HCT116 (cell line): ENCODE data around the gene AP4S1. TPM values are rescaled to one million over a fixed set of nuclear protein-coding genes. Genes with fewer than 3 reads are reported as not detected.

Experiments used
- ATAC-seq: fragments of 200-7000 bp; cut with Tn5 transposase; 2 replicates; pipeline ENCODE4 v1.9.1; 2020; ENCODE audit warnings: mild to moderate bottlenecking, moderate library complexity
- BruUV-seq: library from RNA; stranded (reverse); fragments of 400-500 nt; replicated peaks from 2 replicates; lab custom pipeline; 2021; lab: Mats Ljungman, UMichigan
- CTCF ChIA-PET: fragments of 300-600 bp; sonication (Branson Sonifier 250); formaldehyde crosslinking; loops from one replicate; lab custom pipeline; 2021; ENCODE audit warnings: antibody characterized with exemption; lab: Charles Lee
- POLR2A ChIA-PET: fragments of 300-600, 350-600 bp; sonication (Branson Sonifier 250); formaldehyde crosslinking; loops from one replicate; lab custom pipeline; 2021; ENCODE audit warnings: antibody characterized with exemption; lab: Charles Lee
- RAD21 ChIA-PET, 2 experiments: fragments of 300-600 bp; sonication (Branson Sonifier 250); formaldehyde crosslinking; loops; one replicate each; lab custom pipeline; 2023; ENCODE audit warnings: low total read pairs in 2 of 2; ENCODE audit not compliant: uncharacterized antibody in 2 of 2, unreplicated experiment in 2 of 2, low non-redundant PET in 1 of 2; lab: Charles Lee
- DNase-seq: peaks from one replicate; pipeline ENCODE4 v3.0.0-alpha.2; 2010; ENCODE audit warnings: low read depth, low spot score
- H2AFZ ChIP-seq: fragments of 200-600 bp; shearing (Covaris generic), sonication (generic); 2 replicates; pipeline ENCODE4 v1.6.1; 2017; ENCODE audit warnings: low read depth, mixed run types, mixed read lengths, antibody characterized with exemption, low read length; ENCODE audit not compliant: poor library complexity, severe bottlenecking
- H3K27ac ChIP-seq: 2 replicates; pipeline ENCODE4 v1.5.1; 2012; ENCODE audit warnings: low read depth, low read length
- H3K27me3 ChIP-seq: fragments of 200-600 bp; sonication (generic); 2 replicates; pipeline ENCODE4 v1.6.1; 2016; ENCODE audit warnings: mixed run types, low read length, mixed read lengths; ENCODE audit not compliant: insufficient read depth
- H3K36me3 ChIP-seq, 2 experiments: fragments of 200-500 bp in 1 of 2; fragments of 200-600 bp in 1 of 2; sonication (Bioruptor generic) in 1 of 2; sonication (generic) in 1 of 2; 2 replicates each; pipeline versions ENCODE4 v1.5.1 to v1.6.1; 2014 to 2016; ENCODE audit warnings: low read length in 2 of 2, inconsistent platforms in 1 of 2, mixed read lengths in 1 of 2, mixed run types in 1 of 2; ENCODE audit not compliant: insufficient read depth in 2 of 2, control insufficient read depth in 1 of 2
- H3K4me1 ChIP-seq, 2 experiments: fragments of 200-600 bp in 1 of 2; sonication (generic) in 1 of 2; 2 replicates each; pipeline versions ENCODE4 v1.5.1 to v1.6.1; 2012 to 2017; ENCODE audit warnings: low read length in 2 of 2, inconsistent platforms in 1 of 2, mild to moderate bottlenecking in 1 of 2, mixed read lengths in 1 of 2, mixed run types in 1 of 2, moderate library complexity in 1 of 2; ENCODE audit not compliant: insufficient read depth in 2 of 2, control insufficient read depth in 1 of 2
- H3K4me2 ChIP-seq: fragments of 200-600 bp; sonication (generic); 2 replicates; pipeline ENCODE4 v1.6.1; 2017; ENCODE audit warnings: mixed run types, low read length, mixed read lengths
- H3K4me3 ChIP-seq, 2 experiments: fragments of 200-600 bp in 1 of 2; sonication (generic) in 1 of 2; replicated peaks in 1 of 2; 2 replicates each; pipeline ENCODE4 v1.5.1; 2011 to 2016; ENCODE audit warnings: low read length in 2 of 2, control low read depth in 1 of 2, low read depth in 1 of 2, mild to moderate bottlenecking in 1 of 2, mixed read lengths in 1 of 2, mixed run types in 1 of 2
- H3K79me2 ChIP-seq: fragments of 200-600 bp; sonication (generic); 2 replicates; pipeline ENCODE4 v1.6.1; 2017; ENCODE audit warnings: mild to moderate bottlenecking, mixed run types, low read length, moderate library complexity, mixed read lengths; ENCODE audit not compliant: insufficient read depth
- H3K9ac ChIP-seq: fragments of 200-600 bp; sonication (generic); 2 replicates; pipeline ENCODE4 v1.6.1; 2016; ENCODE audit warnings: low read length, mixed read lengths
- H3K9me2 ChIP-seq: fragments of 200-600 bp; sonication (generic), shearing (Covaris generic); 2 replicates; pipeline ENCODE4 v1.6.1; 2017; ENCODE audit warnings: mixed run types, mild to moderate bottlenecking, moderate library complexity; ENCODE audit not compliant: insufficient read depth
- H3K9me3 ChIP-seq, 2 experiments: fragments of 200-500 bp in 1 of 2; fragments of 200-600 bp in 1 of 2; sonication (Bioruptor generic) in 1 of 2; sonication (generic) in 1 of 2; 2 replicates each; pipeline ENCODE4 v1.6.1; 2014 to 2017; ENCODE audit warnings: low read length in 2 of 2, mixed read lengths in 2 of 2, inconsistent platforms in 1 of 2, low read depth in 1 of 2, mild to moderate bottlenecking in 1 of 2, mixed run types in 1 of 2, moderate library complexity in 1 of 2; ENCODE audit not compliant: control insufficient read depth in 1 of 2, insufficient read depth in 1 of 2
- H4K20me1 ChIP-seq: fragments of 200-600 bp; sonication (generic), shearing (Covaris generic); 2 replicates; pipeline ENCODE4 v1.6.1; 2017; ENCODE audit warnings: mixed run types, mild to moderate bottlenecking, moderate library complexity; ENCODE audit not compliant: insufficient read depth
- CBX3 ChIP-seq: IDR thresholded peaks from 2 replicates; pipeline ENCODE4 v1.6.1; 2012; ENCODE audit warnings: low read depth
- CEBPB ChIP-seq: IDR thresholded peaks from 2 replicates; pipeline ENCODE4 v1.6.1; 2012; ENCODE audit warnings: low read depth
- EGR1 ChIP-seq: IDR thresholded peaks from 2 replicates; pipeline ENCODE4 v1.6.1; 2012; ENCODE audit warnings: low read depth
- ELF1 ChIP-seq: IDR thresholded peaks from 2 replicates; pipeline ENCODE4 v1.6.1; 2012; ENCODE audit warnings: low read depth, borderline replicate concordance
- EZH2phosphoT487 ChIP-seq: fragments of 200-600 bp; IDR thresholded peaks from 2 replicates; pipeline ENCODE4 v1.6.1; 2018; ENCODE audit warnings: antibody characterized with exemption, borderline replicate concordance
- FOSL1 ChIP-seq: IDR thresholded peaks from 2 replicates; pipeline ENCODE4 v1.6.1; 2012; ENCODE audit warnings: low read depth
- JUND ChIP-seq: IDR thresholded peaks from 2 replicates; pipeline ENCODE4 v1.6.1; 2012
- POLR2A ChIP-seq: IDR thresholded peaks from 2 replicates; pipeline ENCODE4 v1.7.0; 2011; ENCODE audit warnings: borderline replicate concordance; ENCODE audit not compliant: insufficient read depth, insufficient read length; ENCODE audit errors: extremely low read depth
- POLR2AphosphoS5 ChIP-seq: IDR thresholded peaks from 2 replicates; pipeline ENCODE4 v1.6.1; 2011; ENCODE audit warnings: mild to moderate bottlenecking, low read depth, low read length, moderate library complexity
- SIN3A ChIP-seq: IDR thresholded peaks from 2 replicates; pipeline ENCODE4 v1.6.1; 2012; ENCODE audit warnings: low read depth
- SP1 ChIP-seq: IDR thresholded peaks from 2 replicates; pipeline ENCODE4 v1.6.1; 2012; ENCODE audit warnings: low read depth
- ZNF274 ChIP-seq: fragments of 200-500 bp; sonication (Bioruptor generic); IDR thresholded peaks from 2 replicates; pipeline ENCODE4 v1.6.1; 2014; ENCODE audit warnings: mild to moderate bottlenecking, low read depth, low read length, inconsistent platforms
- intact Hi-C: fragments of 100-400 bp; cut with micrococcal nuclease; formaldehyde crosslinking; loops from 2 replicates; pipeline ENCODE4 v1.10.0; 2022
- total RNA-seq: library from RNA; stranded (reverse); gene quantifications from one replicate; pipeline ENCODE4 v1.2.1, GENCODE V29; 2021; ENCODE audit not compliant: unreplicated experiment
- TF ChIP-seq, protein P1 (sequence below): IDR thresholded peaks from 2 replicates; pipeline ENCODE4 v1.6.1; 2012
- TF ChIP-seq, protein P2 (sequence below): IDR thresholded peaks from 2 replicates; pipeline ENCODE4 v1.6.1; 2011; ENCODE audit warnings: mild to moderate bottlenecking, low read length, moderate library complexity; ENCODE audit not compliant: insufficient replicate concordance; ENCODE audit errors: extremely low read depth
- TF ChIP-seq, protein P3 (sequence below): IDR thresholded peaks from 2 replicates; pipeline ENCODE4 v1.6.1; 2012

AP4S1 gene
- total RNA-seq, 1 experiment from 2014 or later, result 5.0 TPM

DNA sequence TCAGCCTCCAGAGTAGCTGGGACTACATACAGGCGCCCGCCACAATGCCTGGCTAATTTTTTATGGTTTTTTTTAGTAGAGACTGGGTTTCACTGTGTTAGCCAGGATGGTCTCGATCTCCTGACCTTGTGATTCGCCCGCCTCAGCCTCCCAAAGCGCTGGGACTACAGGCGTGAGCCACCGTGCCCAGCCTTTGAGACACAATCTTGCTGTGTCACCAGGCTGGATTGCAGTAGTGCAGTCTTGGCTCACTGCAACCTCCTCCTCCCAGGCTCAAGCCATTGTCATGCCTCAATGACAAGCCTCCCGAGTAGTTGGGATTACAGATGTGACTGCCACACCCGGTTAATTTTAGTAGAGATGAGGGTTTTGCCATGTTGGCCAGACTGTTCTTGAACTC, 22.1 kb downstream of the AP4S1 start:
- TF ChIP-seq ELF1 (no peak), EGR1 (no peak), JUND (no peak), CEBPB (no peak), FOSL1 (no peak), POLR2A (no peak), CBX3 (no peak), EZH2phosphoT487 (no peak), SP1 (no peak), SIN3A (no peak), ZNF274 (no peak), POLR2AphosphoS5 (no peak)
- TF ChIP-seq, protein P1, sequence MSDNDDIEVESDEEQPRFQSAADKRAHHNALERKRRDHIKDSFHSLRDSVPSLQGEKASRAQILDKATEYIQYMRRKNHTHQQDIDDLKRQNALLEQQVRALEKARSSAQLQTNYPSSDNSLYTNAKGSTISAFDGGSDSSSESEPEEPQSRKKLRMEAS, result no peak
- TF ChIP-seq, protein P2, sequence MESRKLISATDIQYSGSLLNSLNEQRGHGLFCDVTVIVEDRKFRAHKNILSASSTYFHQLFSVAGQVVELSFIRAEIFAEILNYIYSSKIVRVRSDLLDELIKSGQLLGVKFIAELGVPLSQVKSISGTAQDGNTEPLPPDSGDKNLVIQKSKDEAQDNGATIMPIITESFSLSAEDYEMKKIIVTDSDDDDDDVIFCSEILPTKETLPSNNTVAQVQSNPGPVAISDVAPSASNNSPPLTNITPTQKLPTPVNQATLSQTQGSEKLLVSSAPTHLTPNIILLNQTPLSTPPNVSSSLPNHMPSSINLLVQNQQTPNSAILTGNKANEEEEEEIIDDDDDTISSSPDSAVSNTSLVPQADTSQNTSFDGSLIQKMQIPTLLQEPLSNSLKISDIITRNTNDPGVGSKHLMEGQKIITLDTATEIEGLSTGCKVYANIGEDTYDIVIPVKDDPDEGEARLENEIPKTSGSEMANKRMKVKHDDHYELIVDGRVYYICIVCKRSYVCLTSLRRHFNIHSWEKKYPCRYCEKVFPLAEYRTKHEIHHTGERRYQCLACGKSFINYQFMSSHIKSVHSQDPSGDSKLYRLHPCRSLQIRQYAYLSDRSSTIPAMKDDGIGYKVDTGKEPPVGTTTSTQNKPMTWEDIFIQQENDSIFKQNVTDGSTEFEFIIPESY, result no peak
- TF ChIP-seq, protein P3, sequence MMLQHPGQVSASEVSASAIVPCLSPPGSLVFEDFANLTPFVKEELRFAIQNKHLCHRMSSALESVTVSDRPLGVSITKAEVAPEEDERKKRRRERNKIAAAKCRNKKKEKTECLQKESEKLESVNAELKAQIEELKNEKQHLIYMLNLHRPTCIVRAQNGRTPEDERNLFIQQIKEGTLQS, result no peak
- Histone ChIP-seq H3K79me2 (no peaks in the 10 kb centered on the region), H4K20me1 (no peaks in the 10 kb centered on the region), H3K9me3 (no peaks in the 10 kb centered on the region), H2AFZ (no peak overlapping the region), H3K4me2 (no peak overlapping the region; the same call in 1 of the 2 replicates), H3K4me1 (peaks cover 35 to 40% of the 10 kb centered on the region in 2 experiments), H3K4me3 (no peak overlapping the region), H3K27me3 (no peaks in the 10 kb centered on the region), H3K9ac (no peak overlapping the region), H3K9me2 (no peaks in the 10 kb centered on the region), H3K27ac (peak overlapping the region; percentile 39; the same call in 1 of the 2 replicates), H3K36me3 (no peaks in the 10 kb centered on the region)
- ATAC-seq (peak; percentile 31; the same call in 1 of the 2 replicates), DNase-seq (no peak)
- BruUV-seq, result no TSS peak
- CTCF ChIA-PET, result no interaction called here
- RAD21 ChIA-PET, result no interaction called here
- POLR2A ChIA-PET, result interaction anchor here (1.2 kb wide), 1 partner anchor 9 kb away, joined by 3 read pairs; no protein-coding TSS in a partner anchor
- intact Hi-C loops, result no loop called here
